Esophagus muscularis mucosa (tissue), 4 donors: ENCODE measurements around the gene JCHAIN. TPM values are rescaled to one million over a fixed set of nuclear protein-coding genes. Genes with fewer than 3 reads are reported as not detected.
"Not testable (repeated sequence)": the region's sequence is repeated elsewhere in the genome, so short reads cannot be mapped to it uniquely, and the experiment has no call there.

Experiments used
- DNase-seq: peaks from one replicate; pipeline ENCODE4 v3.0.0-alpha.2; 2017; ENCODE audit errors: extremely low spot score
- H3K27ac ChIP-seq, 4 donors: fragments of 200-600 bp; sonication (generic); replicated peaks in 1 of 4; 1 replicate in 3 of 4; 2 replicates in 1 of 4; pipeline ENCODE4 v1.5.1; 2016 to 2019; ENCODE audit warnings: mild to moderate bottlenecking in 1 of 4
- H3K27me3 ChIP-seq, 4 donors: fragments of 200-600 bp; sonication (generic); one replicate each; pipeline versions ENCODE4 v1.5.1 to v1.6.0; 2016 to 2019
- H3K36me3 ChIP-seq, 4 donors: fragments of 200-600 bp; sonication (generic); one replicate each; pipeline ENCODE4 v1.5.1; 2016 to 2019
- H3K4me1 ChIP-seq, 4 donors: fragments of 200-600 bp; sonication (generic); one replicate each; pipeline ENCODE4 v1.5.1; 2016 to 2019
- H3K4me3 ChIP-seq, 4 donors: fragments of 200-600 bp; sonication (generic); 1 replicate in 2 of 4; 2 replicates in 2 of 4; pipeline ENCODE4 v1.5.1; 2016 to 2019; ENCODE audit warnings: mild to moderate bottlenecking in 4 of 4, moderate library complexity in 1 of 4
- H3K9me3 ChIP-seq, 4 donors: fragments of 200-600 bp; sonication (generic); 1 replicate in 3 of 4; 2 replicates in 1 of 4; pipeline ENCODE4 v1.5.1; 2016 to 2019
- EP300 ChIP-seq: sonication (generic); formaldehyde crosslinking; IDR thresholded peaks from one replicate; pipeline ENCODE4 v1.6.1; 2017; ENCODE audit warnings: antibody characterized with exemption
- POLR2A ChIP-seq: fragments of 450-650 bp; IDR thresholded peaks from one replicate; pipeline ENCODE4 v1.6.1; 2017; ENCODE audit warnings: antibody characterized with exemption, moderate library complexity, mild to moderate bottlenecking, low read depth
- POLR2AphosphoS5 ChIP-seq, 2 donors: sonication (generic); formaldehyde crosslinking; IDR thresholded peaks; one replicate each; pipeline ENCODE4 v1.6.1; 2017; ENCODE audit warnings: antibody characterized with exemption in 2 of 2
- WGBS: methylation state at CpG from one replicate; pipeline ENCODE4 v1.1.5; 2018; 5-methylcytosine and 5-hydroxymethylcytosine counted together
- intact Hi-C: fragments of 100-400 bp; cut with DNase I; formaldehyde crosslinking; loops from one replicate; pipeline ENCODE4 v1.15.1; 2023
- total RNA-seq, 4 donors: library from RNA; depleted of rRNA; stranded (reverse); fragments of >200 nt; gene quantifications; one replicate each; pipeline versions ENCODE4 v1.1.0 to v1.2.1, GENCODE V29; 2016
- TF ChIP-seq, protein P1 (sequence below), 3 experiments: fragments of 200-600 bp in 2 of 3; fragments of 450-650 bp in 1 of 3; sonication (generic) in 2 of 3; IDR thresholded peaks; one replicate each; pipeline ENCODE4 v1.5.1; 2017 to 2019; ENCODE audit warnings: antibody characterized with exemption in 3 of 3, mild to moderate bottlenecking in 2 of 3, moderate library complexity in 1 of 3

Gene JCHAIN
- total RNA-seq, 4 donors from 2014 or later: 2.1 to 18.6 (median 3.9) TPM

DNA sequence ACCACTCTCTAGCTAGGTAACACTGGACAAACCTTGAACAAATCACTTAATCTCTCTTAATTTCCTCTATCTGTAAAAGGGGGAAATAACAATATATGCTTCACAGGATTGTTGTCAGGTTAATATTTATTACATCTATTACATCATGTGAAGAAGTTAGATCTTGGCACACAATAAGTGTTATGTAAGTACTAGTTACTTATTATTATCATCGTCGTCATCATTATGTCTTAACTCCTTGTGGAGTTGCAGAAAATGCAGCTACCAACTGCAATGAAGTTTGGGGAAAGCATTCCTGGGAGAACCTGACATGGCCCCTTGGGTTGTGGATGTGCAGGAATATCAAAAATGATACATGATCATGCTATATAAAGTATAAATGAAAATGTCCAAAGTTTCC, 4.8 kb upstream of the JCHAIN start:
- Histone ChIP-seq H3K9me3 (no peaks in the 10 kb centered on the region), H3K36me3 (no peaks in the 10 kb centered on the region), H3K4me1 (no peaks in the 10 kb centered on the region), H3K27me3 (no peaks in the 10 kb centered on the region), H3K4me3 (no peak overlapping the region), H3K27ac (no peak overlapping the region)
- intact Hi-C loops: no loop called here
- no peak for DNase-seq
- TF ChIP-seq, protein P1, sequence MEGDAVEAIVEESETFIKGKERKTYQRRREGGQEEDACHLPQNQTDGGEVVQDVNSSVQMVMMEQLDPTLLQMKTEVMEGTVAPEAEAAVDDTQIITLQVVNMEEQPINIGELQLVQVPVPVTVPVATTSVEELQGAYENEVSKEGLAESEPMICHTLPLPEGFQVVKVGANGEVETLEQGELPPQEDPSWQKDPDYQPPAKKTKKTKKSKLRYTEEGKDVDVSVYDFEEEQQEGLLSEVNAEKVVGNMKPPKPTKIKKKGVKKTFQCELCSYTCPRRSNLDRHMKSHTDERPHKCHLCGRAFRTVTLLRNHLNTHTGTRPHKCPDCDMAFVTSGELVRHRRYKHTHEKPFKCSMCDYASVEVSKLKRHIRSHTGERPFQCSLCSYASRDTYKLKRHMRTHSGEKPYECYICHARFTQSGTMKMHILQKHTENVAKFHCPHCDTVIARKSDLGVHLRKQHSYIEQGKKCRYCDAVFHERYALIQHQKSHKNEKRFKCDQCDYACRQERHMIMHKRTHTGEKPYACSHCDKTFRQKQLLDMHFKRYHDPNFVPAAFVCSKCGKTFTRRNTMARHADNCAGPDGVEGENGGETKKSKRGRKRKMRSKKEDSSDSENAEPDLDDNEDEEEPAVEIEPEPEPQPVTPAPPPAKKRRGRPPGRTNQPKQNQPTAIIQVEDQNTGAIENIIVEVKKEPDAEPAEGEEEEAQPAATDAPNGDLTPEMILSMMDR (IDR thresholded peaks at IDR 0.05): no peak
- no peak for TF ChIP-seq EP300
- TF ChIP-seq POLR2AphosphoS5 (IDR thresholded peaks at IDR 0.05): no peak
- no peak for TF ChIP-seq POLR2A
- whole genome bisulfite sequencing: 60% methylated on average over 2 of the region's 2 CpGs

DNA sequence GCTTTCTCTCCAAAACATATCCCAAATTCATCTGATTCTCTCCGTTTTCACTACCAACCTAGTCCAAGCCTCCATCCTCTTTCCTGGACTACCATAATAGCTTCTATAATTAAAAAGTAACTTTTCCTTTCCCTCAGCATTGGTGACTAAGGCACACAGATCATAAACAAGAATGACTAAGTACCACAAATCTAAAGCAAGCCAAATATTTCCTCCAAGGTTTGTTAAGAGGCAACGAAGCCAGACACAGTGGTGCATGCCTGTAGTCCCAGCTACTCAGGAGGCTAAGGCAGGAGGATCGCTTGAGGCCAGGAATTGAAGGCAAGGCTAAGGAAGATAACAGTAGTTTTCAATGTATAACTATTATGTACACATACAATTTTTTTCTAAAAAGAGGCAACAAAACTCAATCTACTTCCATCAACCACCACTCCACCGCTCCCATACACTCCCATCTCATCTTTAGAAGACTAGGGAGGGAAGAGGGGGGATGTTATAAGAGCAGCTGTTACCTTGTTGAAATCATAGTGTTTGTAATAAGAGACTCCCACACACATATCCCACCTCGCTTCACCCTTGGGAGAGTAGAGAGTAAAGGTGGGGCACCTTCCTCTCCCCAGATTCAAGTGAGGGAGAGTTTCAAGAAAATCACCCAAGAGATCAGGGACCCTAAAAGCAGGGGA, 4.2 kb upstream of the JCHAIN start:
- Histone ChIP-seq H3K27me3 (no peaks in the 10 kb centered on the region), H3K9me3 (no peaks in the 10 kb centered on the region), H3K4me3 (no peak overlapping the region), H3K4me1 (no peaks in the 10 kb centered on the region), H3K36me3 (no peaks in the 10 kb centered on the region), H3K27ac (no peak overlapping the region)
- no peak for DNase-seq
- WGBS: 77% methylated on average over 5 of the region's 5 CpGs
- intact Hi-C loops: no loop called here
- TF ChIP-seq, protein P1 (IDR thresholded peaks at IDR 0.05): no peak
- TF ChIP-seq POLR2AphosphoS5 (IDR thresholded peaks at IDR 0.05) (no peak), EP300 (no peak), POLR2A (no peak)

- intact Hi-C loops: no loop called here
- H3K4me3 ChIP-seq: no peak overlapping the region
- WGBS: 55% methylated on average over 3 of the region's 3 CpGs
- peaks cover 0 to 3% (median 0%) of the 10 kb centered on the region in 4 donors for H3K27me3 ChIP-seq
- TF ChIP-seq POLR2A: no peak
- TF ChIP-seq, protein P1 (IDR thresholded peaks at IDR 0.05): no peak
- no peak for TF ChIP-seq EP300
- TF ChIP-seq POLR2AphosphoS5 (IDR thresholded peaks at IDR 0.05): no peak
- no peaks in the 10 kb centered on the region for H3K36me3 ChIP-seq
- no peak overlapping the region for H3K27ac ChIP-seq
- no peaks in the 10 kb centered on the region for H3K4me1 ChIP-seq
- H3K9me3 ChIP-seq: no peaks in the 10 kb centered on the region
- no peak for DNase-seq
Observed at GRCh38 chr4:70667740-70668535, 1.6 kb upstream of the JCHAIN start.

- H3K4me1 ChIP-seq, H3K27ac ChIP-seq, H3K36me3 ChIP-seq, H3K27me3 ChIP-seq, intact Hi-C loops, H3K4me3 ChIP-seq, DNase-seq, H3K9me3 ChIP-seq: not testable (repeated sequence)
- 96% methylated on average over 5 of the region's 5 CpGs for WGBS
Observed at GRCh38 chr4:70661309-70661922, 4.9 kb downstream of the JCHAIN start.

DNA sequence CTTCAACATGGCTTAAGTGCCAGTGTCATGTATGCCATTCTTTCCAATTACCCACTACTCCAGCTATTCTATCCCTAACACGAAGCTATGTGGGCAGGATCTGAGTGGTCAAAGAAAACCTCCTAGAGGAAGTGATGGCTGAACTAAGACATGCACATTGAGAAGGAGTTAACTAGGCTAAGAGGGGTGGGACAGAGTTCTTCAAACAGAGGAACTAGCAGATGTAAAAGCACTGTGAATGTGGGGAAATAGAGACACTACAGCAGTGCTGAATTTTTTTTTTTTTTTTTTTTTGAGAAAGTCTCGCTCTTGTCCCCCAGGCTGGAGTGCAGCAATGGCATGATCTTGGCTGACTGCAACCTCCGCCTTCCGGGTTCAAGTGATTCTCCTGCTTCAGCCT, 6.2 kb downstream of the JCHAIN start:
- 80% methylated on average over 4 of the region's 4 CpGs for WGBS
- H3K27me3 ChIP-seq: peaks cover 0 to 5% (median 1%) of the 10 kb centered on the region in 4 donors
- H3K4me3 ChIP-seq: no peak overlapping the region
- TF ChIP-seq POLR2A: no peak
- TF ChIP-seq POLR2AphosphoS5 (IDR thresholded peaks at IDR 0.05): no peak
- TF ChIP-seq, protein P1 (IDR thresholded peaks at IDR 0.05): no peak
- TF ChIP-seq EP300: no peak
- no peaks in the 10 kb centered on the region for H3K36me3 ChIP-seq
- no peak overlapping the region for H3K27ac ChIP-seq
- intact Hi-C loops: no loop called here
- no peaks in the 10 kb centered on the region for H3K4me1 ChIP-seq
- H3K9me3 ChIP-seq: no peaks in the 10 kb centered on the region
- DNase-seq: no peak
